HG02759 (cell line): ENCODE measurements around the gene CSNK2B.

ENCODE experiments used
- ATAC-seq: cut with Tn5 transposase; IDR thresholded peaks from one replicate; pipeline ENCODE4 v1.9.1; 2021; ENCODE audit warnings: mild to moderate bottlenecking, moderate library complexity; ENCODE audit not compliant: unreplicated experiment

The CSNK2B gene

DNA sequence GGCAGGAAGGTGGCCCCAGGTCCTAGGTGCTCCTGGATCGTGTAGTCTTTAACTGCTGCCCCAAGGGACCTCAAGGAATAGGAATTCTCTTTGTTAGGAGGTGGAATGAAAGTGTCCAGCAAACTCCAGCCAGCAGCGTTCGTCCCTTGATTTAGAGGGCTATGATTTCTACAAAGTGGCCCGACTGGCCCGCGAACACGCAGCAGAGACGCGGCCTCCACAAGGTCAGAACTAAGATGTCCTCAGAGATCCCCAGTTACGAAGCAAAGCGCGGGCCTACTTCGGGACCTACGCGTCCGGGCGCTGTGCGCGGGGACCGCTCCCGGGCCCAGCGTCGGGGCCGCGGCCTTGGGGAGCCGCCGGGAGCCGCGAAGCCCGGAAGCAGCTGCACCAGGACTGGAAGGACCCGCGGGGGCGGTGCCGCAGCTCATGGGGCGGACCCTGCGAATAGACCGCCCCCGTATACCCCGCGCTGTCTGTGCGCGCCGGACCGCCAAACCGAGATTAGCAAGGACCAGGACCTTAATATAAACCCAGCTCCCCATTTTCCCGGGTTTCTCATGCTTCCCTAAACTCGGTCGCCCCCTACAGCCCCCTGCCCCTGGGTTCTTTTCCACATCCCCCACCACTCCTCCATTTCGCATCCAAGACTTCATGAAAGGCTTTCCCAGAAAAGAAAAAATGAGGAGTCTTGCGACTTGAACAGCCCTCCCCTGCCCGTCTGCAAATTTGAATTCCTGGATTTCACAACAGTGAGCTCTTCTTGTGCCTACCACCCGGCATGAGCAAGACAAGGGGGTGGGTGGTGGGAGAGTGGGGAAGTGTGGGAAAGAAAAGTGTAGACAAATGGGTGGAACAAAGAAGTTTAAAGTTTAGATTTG, 5.3 kb upstream of the CSNK2B start, which contains the start of gene C6orf47:
TSS of gene C6orf47 (minus strand) at position 398 of the 881 bp plus-strand sequence. CDS start 831 bp downstream, outside the sequence.
- peak; percentile 53 for ATAC-seq

DNA sequence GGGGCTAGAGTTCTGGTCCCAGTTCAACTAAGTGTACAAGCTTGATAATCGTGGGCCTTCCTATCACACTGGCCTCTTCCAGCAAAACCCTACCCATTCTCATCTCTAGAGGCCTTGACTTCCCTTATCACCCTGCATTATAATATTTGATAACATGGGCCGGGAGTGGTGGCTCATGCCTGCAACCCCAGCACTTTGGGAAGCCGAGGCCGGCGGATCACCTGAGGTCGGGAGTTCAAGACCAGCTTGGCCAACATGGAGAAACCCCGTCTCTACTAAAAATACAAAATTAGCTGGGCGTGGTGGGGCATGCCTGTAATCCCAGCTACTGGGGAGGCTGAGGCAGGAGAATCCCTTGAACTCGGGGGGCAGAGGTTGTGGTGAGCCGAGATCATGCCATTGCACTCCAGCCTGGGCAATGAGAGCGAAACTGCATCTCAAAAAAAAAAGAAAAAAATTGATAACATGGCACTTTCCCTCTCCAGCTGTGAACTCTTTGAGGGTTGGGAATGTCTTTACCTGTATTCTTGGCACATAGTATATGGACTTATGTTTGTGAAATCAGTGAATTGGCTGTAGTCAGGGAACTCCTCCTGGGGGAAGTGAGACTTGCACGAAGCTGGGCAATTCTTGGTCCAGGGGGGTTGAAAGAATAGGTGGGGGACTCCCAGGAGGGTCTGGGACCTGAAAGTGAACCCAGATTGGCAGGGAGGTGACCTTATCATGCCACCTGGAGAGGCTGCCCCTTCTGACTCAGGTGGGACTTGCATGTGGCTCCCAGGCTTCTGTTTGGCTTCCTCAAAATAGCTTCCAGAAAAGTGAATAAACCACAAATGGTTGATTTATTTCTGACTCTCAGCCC, 4.4 kb upstream of the CSNK2B start:
- no peak for ATAC-seq

DNA sequence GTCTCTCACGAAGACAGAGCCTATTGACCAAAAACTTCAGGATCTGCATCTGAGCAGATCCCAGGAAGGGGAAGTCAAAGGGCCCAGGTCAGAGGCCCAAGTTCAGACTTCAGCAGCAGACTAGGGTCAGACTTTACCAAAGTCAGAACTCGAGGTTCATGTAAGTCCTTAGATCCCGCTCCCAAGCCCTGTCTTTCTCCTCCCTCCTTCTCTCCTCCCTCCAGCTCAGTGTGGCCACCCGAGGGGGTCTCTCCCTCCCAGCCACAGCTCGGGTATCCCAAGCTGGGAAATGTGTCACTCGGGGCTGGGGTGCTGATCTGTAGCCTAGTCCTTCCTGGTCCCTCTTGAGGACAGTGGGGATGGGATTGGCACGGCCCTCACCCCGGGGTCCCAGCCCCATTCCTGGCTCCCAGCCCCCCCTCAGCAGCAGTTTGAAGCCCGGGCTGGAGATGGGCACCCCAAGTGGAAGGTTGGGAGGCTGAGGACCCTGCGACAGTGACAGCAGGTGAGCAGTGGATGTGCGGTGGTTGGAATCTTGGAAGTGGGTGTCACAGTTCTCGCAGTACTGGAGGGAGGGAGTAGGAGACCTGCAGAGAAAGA, 3.7 kb upstream of the CSNK2B start:
- ATAC-seq = no peak

DNA sequence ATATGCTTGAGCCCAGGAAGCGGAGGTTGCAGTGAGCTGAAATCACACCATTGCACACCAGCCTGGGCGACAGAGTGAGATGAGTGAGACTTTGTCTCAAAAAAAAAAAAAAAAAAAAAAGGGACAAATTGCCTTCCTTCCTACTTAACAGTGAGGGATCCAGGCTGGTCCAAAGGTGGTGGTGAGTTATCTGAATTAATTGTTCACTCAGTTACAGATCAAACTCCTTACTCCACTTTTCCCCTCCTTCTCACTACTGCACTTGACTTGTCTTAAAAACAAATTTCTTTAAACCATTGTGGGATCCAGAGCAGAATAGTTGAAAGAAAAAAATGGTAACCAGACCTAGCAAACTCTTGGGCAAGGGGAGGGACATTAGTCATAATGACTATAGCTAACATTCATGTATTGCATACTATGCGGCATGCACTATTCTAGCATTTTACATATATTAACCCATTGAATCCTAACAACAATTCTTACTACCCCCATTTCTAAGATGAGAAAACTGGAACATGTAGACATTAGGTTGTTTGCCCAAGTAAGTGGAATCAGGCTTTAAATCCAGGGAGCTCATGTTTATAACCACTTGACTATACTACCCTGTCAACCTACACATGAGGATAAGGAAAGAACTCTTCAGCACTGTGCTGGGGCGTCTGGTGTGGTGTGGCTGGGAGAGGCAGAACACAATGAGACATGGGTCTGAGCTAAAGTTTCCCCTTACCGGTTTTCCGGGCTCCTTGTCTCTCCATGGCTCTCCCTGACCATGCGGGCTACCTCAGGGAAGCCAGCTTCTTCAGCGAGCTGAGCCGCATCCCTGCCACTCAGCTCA, 2.5 kb upstream of the CSNK2B start:
- no peak for ATAC-seq

DNA sequence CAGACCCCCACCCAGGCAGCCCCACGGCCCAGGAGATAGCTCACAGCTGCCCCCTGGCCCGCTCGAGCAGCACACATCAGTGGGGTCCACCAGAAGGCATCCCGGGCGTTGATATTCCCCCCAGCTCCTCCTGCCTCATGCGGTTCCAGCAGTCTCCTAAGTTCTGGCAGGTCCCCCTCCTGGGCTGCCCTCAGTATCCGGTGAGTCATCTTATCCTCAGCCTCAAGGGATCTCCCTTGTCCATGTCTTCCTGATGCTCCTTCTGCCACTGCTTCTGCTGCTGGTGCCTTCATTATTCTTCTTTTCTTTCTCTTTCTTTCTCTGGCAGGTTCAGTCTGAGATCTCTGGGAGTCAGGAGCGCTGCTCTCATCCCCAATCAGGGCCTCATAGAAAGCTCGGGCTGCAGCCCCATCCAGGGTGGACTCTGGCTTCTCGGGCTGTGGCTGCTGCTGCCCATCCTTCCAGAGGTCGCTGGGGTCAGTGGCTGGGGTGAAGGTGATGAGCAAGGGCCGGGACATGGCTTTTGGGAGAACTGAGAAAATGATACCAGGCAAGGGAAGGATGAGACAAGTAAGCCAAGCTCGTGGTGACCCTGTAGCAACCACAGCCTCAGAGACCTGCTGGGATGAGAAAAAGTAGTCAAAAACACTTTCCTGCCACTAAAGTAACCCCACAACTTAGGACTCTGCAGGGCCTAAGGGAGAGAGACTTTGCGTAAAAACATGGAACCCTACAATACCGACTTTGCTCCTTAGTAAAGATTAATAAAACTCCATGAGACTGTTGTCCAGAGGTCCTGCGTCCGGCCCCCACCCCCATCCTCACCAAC, 1.7 kb upstream of the CSNK2B start:
- no peak for ATAC-seq

DNA sequence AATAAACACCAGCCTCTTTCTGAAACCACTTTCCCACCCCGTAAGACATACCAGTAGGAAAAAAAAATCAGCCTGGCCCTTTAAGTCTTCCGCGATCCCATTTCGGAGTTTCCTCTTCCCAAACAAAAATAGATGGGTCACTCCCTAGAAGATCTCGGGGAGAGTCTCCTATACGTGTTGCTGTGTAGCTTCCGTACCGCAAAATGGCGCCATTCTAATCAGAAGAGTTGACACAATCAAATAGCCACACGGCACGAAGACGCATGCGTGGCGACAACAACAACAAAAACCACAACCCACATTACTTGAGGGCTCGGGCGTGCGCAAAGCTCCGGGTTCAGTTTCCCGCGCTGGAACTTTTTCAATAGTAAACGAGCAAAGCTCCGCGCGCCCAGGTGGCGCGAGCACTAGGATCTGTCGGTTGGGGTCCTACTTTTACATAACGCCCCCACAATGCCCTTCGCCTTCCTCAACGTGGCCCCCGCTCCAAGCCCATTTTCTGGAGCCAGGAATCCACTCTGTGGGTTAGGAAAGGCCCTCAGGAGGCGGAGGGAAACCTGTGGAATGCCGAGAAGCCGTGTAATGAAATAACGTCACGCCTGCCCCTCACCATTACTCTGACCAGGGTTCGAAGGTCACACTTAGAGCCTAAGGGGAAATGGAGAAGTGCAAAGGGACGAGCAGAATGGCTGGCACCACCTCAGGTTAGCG, 935 bp upstream of the CSNK2B start, which contains the start of gene GPANK1:
TSS of gene GPANK1 (minus strand) at position 208 of the 711 bp plus-strand sequence. CDS start 519 bp downstream, outside the sequence.
- peak; percentile 30 for ATAC-seq

DNA sequence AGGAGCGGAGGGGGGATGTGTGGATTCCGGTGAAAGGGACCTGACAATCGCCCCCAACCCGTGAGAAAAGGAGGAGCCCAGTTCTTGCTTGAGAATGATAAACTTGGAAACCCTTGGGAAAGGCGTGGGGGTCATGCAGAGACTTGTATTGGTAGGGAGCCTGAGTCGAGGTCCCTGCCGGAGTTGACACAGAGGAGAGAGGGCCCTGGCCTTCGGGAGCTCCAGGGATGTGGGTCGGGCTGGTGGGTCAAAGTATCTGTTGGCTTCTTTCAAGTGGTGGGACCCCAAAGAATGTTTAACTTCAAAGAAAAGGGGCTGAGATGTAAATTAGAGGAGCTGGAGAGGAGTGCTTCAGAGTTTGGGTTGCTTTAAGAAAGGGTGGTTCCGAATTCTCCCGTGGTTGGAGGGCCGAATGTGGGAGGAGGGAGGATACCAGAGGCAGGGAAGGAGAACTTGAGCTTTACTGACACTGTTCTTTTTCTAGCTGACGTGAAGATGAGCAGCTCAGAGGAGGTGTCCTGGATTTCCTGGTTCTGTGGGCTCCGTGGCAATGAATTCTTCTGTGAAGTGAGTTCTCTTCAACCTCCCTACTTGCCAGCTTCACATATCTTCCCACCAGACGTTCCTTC, 571 bp downstream of the CSNK2B start:
- no peak for ATAC-seq

DNA sequence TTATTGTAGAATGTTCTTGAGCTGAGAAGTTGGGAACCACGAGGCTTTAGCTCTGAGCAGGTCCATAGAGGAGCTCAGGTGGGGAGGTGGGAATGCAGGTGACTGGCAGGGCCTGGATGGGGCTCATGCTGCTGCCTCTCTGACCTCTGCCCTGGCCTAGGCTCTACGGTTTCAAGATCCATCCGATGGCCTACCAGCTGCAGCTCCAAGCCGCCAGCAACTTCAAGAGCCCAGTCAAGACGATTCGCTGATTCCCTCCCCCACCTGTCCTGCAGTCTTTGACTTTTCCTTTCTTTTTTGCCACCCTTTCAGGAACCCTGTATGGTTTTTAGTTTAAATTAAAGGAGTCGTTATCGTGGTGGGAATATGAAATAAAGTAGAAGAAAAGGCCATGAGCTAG, 3.8 kb downstream of the CSNK2B start, which contains the start of gene LY6G5B:
TSS of gene LY6G5B (plus strand) at position 301 of the 400 bp plus-strand sequence. CDS start 975 bp downstream, outside the sequence.
- ATAC-seq = no peak

DNA sequence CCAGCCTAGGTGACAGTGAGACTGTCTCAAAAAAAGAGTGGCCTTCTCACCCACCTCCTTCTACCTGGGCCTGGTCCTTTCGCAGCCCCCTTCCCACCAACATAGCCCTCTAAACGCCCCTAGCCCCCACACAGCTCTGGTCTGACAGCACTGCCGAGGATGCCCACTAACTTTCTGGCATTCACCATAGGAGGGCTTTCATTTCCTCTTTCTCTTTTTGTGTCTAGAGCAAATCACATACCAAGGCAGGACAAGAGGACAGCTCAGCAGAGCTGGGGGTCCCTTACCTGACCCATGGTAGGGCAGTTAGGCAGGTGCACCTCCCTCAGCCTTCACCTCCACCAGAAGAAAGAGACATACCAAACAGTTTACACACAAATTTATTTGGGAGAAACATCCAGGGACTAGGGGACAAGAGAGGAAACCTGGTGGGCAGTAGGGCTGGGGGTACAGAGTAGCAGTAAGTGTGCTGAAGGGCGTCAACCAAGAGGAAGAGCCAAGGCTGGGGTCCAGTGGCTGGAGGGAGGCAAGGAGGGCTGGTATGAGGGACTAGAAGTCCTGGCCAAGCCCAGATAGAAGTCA, 10.5 kb downstream of the CSNK2B start:
- ATAC-seq = no peak

DNA sequence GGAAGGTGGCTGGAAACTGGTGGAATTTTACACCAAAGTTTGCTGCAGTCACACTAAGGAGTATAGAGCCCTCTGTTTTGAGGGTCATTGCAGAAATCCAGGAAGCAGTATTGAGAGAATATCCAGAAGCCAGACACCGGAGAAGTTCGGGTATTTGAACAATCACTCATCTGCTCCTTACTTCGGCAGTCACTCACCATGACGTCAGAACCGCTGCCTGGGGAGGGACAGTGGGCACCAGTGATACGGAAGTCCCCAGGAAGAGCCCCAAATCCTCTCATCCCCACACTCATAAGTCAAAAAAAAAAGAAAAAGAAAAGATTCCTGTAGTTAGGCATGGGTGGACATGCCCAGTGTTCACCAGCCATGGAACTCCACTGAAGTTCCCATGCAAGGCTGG, 11.0 kb downstream of the CSNK2B start:
- no peak for ATAC-seq

DNA sequence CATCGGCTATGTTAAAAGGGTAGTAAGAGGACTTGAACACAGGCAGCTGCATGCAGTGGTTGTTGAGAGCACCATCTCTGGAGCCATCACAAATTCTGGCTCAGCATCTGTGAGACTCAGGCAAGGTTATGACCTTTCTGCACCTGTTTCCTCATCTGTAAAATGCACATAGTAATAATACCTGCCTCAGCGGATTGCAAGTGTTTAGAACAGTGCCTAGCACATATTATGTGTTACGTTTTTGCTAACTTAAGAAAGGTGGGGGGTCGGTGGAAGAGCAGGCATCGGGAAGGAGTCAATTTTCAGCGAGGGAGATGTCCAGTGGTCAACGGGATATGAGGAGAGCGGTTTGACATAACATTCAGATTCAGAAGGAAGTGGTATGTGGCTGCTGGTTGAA, 12.1 kb downstream of the CSNK2B start:
- no peak for ATAC-seq

DNA sequence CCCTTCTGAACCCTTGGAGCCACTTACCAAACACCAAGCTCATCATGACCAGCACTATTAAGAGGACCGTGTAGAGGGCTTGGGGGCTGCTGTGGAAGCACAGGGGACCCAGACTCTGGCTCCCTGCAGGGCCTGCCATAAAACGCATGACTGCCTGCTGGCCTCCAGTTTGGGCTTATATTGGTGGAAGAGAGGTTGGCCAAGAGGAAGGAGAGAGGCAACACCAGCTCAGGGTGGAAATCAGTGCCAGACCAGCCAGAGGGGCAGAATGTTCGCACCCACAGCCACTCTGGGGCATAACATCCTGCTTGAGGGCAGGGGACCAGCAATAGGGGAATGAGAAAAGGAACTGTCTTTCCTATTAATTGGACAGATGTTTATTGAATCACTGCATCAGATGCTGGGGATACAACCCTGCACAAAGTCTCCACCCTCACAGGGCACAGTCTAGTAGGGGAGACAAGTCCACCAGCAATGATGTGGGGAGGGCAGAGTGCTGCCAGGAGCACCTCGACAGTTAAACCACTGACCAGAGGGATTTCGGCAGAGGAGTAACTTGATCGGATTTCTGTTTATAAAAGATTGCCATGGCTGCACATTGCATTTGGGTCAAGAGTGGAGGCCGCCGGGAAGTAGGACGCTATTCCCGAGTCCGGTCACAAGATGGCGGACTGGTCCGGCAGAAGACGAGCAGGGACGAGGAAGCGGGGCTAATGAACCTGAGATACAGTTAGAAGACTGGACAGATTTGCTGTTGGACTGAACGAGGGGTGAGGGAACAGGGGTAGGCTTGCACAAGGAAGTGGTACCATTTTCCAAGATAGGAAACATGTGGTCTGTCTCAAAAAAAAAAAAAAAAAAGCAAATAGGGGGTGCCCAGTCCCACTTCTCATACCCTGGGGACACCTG, 14.6 kb downstream of the CSNK2B start, which contains the start of gene LY6G5C:
TSS of gene LY6G5C (minus strand) at position 842 of the 909 bp plus-strand sequence. CDS start at position 148, 694 bp downstream.
- ATAC-seq = no peak

DNA sequence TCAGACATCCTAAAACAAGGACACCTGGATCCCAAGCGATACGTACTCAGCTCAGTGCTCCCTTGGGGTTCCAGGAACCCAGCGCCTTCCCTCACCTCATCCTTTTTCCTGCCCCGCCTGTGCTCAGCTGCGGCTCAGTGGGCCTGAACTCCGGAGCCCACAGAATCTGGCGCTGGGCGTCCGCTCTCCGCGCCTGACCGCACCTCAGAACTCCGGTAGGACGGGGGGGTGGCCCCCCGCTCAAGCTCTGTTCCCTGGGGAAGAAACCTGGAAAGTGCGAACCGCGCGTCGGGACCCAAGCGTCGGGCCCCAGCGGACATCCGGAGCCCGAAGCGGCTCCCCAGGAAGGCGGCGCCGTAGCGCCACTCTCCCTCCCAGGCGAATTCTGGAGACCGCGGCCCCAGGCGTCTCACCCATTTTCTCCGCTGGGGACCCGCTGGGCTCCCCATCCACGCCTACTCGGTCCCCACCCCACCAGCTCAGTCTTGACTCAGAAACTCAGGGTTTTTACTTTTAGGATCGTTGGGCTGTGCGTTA, 15.3 kb downstream of the CSNK2B start:
- no peak for ATAC-seq

DNA sequence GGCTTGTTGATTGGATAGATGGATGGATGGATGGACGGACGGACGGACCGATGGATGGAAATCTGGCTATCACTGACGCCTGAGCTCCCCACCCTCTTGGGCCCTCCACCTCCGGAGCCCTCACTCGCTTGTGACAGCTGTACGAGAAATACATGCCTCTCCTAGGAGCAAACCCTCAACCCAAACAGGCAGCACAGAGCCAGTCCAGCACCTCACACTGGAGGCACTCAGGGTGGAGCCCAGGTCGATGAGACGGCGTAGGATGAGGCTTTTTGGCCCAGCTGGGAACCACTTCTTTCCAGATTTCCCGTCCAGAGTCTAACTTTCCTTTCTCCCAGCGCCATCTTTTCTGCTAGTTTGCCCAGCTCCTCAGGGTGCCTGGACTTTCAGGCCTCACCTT, 17.7 kb downstream of the CSNK2B start:
- ATAC-seq = no peak

DNA sequence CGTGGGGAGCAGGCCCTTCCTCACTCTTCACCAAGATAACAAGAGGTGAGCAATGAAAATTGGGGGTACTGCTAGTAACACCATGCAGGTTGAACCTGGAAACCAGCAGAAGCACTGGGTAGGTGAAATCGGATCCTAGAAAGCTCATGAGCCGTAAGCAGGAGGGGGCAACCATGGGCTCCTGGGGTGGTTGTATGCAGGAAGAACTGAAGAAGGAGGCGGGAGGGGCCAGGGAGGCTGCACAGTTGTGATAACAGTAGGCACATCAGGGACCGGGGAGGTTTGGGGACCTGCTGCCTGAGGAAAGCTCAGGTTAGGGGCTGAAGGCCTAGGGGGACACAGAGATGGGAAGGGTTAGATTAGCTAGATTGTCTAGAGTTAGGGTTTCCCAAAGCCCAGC, 20.6 kb downstream of the CSNK2B start:
- no peak for ATAC-seq

DNA sequence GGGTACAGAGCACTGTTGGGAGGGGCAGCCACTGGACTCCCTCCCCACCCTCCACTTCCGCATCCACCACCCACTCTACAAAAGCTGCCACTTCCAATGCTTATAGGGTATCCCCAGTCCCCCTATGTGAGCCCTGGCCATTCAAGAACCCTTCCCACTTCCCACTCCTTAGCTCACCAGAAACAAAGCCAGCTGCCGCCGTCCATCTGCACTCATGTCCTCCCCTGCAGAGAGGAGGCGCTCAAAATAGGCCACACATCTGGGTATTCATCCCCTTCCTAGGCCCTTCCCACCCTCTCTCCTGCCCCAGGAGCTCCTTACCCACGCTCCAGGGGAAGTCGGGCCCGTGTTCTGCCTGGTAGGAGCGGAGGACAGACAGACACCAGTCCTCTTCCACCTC, 21.4 kb downstream of the CSNK2B start:
- ATAC-seq = no peak
